ENCODE results near the gene CAMTA2. TPM values are rescaled to one million over a fixed set of nuclear protein-coding genes. Genes with fewer than 3 reads are reported as not detected.
A peak's percentile ranks its signal among the peaks of the same experiment; 100 is the strongest.

The CAMTA2 gene
- total RNA-seq, 3 donors from 2014 or later: 11.0 to 17.7 (median 13.5) TPM

DNA sequence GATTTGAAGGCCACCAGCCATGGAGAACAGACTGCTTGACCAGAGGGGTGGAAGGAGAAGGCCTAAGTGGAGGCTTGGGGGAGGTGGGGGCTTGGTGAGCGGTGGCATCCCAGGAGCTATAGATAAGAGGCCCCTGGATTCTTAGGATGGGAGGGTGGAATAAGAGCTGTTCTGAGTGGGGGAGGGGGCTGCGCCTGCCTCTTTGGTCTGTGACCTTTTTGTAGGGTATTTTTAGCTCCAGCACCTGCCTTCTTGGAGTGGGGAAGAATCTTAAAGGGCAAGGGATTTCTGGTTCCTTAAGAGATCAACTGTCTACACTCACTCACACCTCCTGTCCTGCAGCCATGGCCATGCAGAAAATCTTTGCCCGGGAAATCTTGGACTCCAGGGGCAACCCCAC, 36.0 kb downstream of the CAMTA2 start:
- Histone ChIP-seq H3K36me3 (no peaks in the 10 kb centered on the region), H3K27ac (no peak overlapping the region), H3K4me1 (peaks cover 0 to 9% of the 10 kb centered on the region in 2 donors), H3K4me3 (no peak overlapping the region), H3K9me3 (no peaks in the 10 kb centered on the region), H3K27me3 (no peaks in the 10 kb centered on the region)
- no peak for DNase-seq (ENCODE audit: low spot score in 2 of 2)
- TF ChIP-seq, protein P1, sequence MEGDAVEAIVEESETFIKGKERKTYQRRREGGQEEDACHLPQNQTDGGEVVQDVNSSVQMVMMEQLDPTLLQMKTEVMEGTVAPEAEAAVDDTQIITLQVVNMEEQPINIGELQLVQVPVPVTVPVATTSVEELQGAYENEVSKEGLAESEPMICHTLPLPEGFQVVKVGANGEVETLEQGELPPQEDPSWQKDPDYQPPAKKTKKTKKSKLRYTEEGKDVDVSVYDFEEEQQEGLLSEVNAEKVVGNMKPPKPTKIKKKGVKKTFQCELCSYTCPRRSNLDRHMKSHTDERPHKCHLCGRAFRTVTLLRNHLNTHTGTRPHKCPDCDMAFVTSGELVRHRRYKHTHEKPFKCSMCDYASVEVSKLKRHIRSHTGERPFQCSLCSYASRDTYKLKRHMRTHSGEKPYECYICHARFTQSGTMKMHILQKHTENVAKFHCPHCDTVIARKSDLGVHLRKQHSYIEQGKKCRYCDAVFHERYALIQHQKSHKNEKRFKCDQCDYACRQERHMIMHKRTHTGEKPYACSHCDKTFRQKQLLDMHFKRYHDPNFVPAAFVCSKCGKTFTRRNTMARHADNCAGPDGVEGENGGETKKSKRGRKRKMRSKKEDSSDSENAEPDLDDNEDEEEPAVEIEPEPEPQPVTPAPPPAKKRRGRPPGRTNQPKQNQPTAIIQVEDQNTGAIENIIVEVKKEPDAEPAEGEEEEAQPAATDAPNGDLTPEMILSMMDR (IDR thresholded peaks at IDR 0.05): no peak
- TF ChIP-seq POLR2A (IDR thresholded peaks at IDR 0.05) (no peak), POLR2AphosphoS5 (IDR thresholded peaks at IDR 0.05) (no peak)
- intact Hi-C loops (cut with DNase I; ENCODE audit: low total_unique reads): no loop called here

DNA sequence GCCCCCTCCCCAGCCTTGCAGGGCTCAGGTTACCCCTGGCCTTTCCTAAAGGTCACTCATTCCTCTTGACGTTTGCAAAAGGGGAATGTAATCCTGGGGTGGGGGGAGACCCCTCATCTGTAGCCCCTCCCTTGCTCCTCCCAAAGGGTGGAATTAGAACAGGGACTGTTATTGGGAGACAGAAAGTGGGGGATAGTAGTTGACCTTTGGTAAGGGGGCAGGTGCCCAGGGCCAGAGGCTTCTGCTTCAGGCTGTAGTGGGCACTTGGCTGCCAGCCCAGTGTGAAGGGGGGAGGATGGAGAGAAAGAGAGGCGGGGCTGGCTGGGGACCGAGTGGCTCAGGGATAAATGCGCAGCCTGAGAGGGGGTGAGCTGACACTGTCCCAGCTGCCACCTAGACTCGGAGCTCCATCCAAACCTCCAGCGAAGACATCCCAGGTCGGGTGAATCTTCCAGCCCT, 36.7 kb downstream of the CAMTA2 start, which contains the start of gene ENO3:
Gene ENO3 (plus strand): TSS at position 374 of the 459 bp plus-strand sequence. CDS start 711 bp downstream, outside the sequence.
- DNase-seq (ENCODE audit: low spot score in 2 of 2): no peak
- Histone ChIP-seq H3K4me3 (peak within 1 kb of the TSS; percentile 98 to 100 (median 99)), H3K27ac (peak within 1 kb of the TSS; percentile 97 to 99), H3K9me3 (no peaks in the 10 kb centered on the region), H3K4me1 (peaks cover 5 to 16% of the 10 kb centered on the region in 2 donors), H3K36me3 (no peaks in the 10 kb centered on the region), H3K27me3 (no peaks in the 10 kb centered on the region)
- intact Hi-C loops (cut with DNase I; ENCODE audit: low total_unique reads): no loop called here
- no peak for TF ChIP-seq POLR2A (IDR thresholded peaks at IDR 0.05)
- TF ChIP-seq, protein P1 (IDR thresholded peaks at IDR 0.05): no peak
- no peak for TF ChIP-seq POLR2AphosphoS5 (IDR thresholded peaks at IDR 0.05)

DNA sequence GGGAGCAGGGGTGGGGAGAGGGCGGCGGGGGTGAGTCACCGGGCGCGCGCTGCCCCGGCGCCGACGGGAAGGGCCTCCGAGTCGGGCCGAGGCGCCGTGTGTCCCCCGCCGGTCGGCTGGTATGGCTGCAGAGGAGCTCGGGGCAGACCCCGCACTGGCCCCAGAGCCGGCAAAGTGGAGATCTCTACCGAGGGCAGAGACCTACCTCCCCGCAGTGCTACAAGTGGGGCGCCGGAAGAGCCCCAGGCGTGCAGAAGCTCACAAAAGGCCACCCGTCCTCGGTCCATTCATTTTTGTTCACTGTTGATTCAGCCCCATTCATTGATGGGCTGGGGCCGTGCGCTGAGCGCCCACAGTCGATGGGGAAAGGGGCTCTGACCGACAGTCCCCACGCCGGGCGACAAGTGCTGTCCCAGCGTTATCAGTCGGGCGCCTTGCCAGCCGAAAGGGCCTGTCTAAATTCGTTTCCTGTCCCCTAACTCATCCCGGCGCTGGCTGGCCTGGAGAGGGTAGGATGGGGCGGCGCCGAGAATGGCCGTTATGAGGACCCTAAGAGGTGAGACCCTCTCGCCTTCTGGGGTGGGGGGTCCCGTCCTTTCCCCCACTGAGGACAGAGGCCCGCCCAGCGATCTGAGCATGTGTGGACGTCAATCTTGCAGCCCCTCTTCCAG, 37.3 kb downstream of the CAMTA2 start:
- peaks cover 8 to 22% of the 10 kb centered on the region in 2 donors for H3K4me1 ChIP-seq

DNA sequence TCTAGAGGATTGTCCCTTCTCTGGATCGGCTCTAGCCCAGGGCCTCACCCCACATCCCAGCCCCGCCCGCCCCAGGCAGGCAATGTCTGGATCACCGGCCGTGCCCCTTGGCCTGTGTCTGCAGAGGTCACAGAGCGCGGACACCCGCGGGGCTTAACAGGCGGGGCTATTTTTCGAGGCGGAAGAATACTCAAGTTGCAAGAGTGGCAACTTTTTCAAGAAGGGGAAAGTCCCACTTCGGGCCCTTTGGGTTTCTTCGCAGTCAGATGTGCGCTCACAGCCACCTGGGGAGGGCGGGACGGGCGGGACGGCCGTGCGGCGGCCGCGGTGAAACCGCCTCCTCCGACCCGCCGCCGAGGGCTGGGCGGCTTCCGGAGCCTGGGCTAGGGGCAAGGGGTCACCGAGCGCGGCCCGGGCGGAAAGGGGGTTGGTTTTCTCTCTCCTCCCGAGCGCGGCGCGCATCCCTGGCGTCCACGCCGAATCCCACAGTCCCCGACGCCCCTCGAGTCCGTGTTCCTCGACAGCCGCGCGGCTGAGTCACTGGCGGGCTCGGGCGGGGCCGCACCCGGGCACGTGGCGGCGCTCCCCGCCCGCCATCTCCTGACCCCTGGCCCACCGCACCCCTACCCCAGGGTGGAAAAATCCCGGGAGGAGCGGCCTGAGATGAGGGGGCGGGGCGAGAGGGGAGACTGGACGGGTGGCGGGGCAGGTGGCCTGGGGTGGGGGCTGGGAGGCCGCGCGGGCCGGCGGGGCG, 38.0 kb downstream of the CAMTA2 start:
- peak overlapping the region; percentile 98 to 100 (median 99) for H3K4me3 ChIP-seq
- H3K36me3 ChIP-seq: no peaks in the 10 kb centered on the region
- H3K9me3 ChIP-seq: no peaks in the 10 kb centered on the region
- peak; percentile 59 to 68 for DNase-seq (ENCODE audit: low spot score in 2 of 2)
- peak overlapping the region; percentile 97 to 99 for H3K27ac ChIP-seq
- TF ChIP-seq POLR2AphosphoS5 (IDR thresholded peaks at IDR 0.05): peak in 1 of 3 donors; percentile 13
- no peak for TF ChIP-seq POLR2A (IDR thresholded peaks at IDR 0.05)
- TF ChIP-seq, protein P1 (IDR thresholded peaks at IDR 0.05): no peak
- peaks cover 8 to 29% of the 10 kb centered on the region in 2 donors for H3K4me1 ChIP-seq
- intact Hi-C loops (cut with DNase I; ENCODE audit: low total_unique reads): loop anchor here (2.0 kb wide), 1 partner anchor 19 kb away; no protein-coding TSS in a partner anchor
- no peaks in the 10 kb centered on the region for H3K27me3 ChIP-seq

More for the DNA sequence above, 37.3 kb downstream of the CAMTA2 start:
- no peak for TF ChIP-seq POLR2A (IDR thresholded peaks at IDR 0.05)
- no peak for TF ChIP-seq POLR2AphosphoS5 (IDR thresholded peaks at IDR 0.05)
- TF ChIP-seq, protein P1 (IDR thresholded peaks at IDR 0.05): no peak
- no peaks in the 10 kb centered on the region for H3K27me3 ChIP-seq
- H3K4me3 ChIP-seq: peak overlapping the region; percentile 98 to 100 (median 99)
- no peaks in the 10 kb centered on the region for H3K9me3 ChIP-seq
- intact Hi-C loops (cut with DNase I; ENCODE audit: low total_unique reads): no loop called here
- no peak for DNase-seq (ENCODE audit: low spot score in 2 of 2)
- H3K36me3 ChIP-seq: no peaks in the 10 kb centered on the region
- H3K27ac ChIP-seq: peak overlapping the region; percentile 97 to 99

All from breast epithelium (tissue), 4 donors.